HEK293 (cell line): Measurements from ENCODE around the gene OSBP2.

ENCODE experiments used
- CTCF ChIA-PET: fragments of 350-600 bp; formaldehyde crosslinking; extraction: SDS; loops from one replicate; lab custom pipeline; 2021; ENCODE audit warnings: antibody characterized with exemption; lab: Yijun Ruan, JAX
- POLR2A ChIA-PET: fragments of 300-600 bp; formaldehyde crosslinking; extraction: SDS; loops from one replicate; lab custom pipeline; 2020; ENCODE audit warnings: antibody characterized with exemption, inconsistent platforms; lab: Yijun Ruan, JAX
- H3K27ac ChIP-seq: fragments of 200-500 bp; sonication (Bioruptor generic); 2 replicates; pipeline ENCODE4 v1.5.1; 2014; ENCODE audit warnings: low read depth, low read length, control low read depth, inconsistent platforms; ENCODE audit errors: extremely low read depth
- H3K36me3 ChIP-seq, 2 experiments: fragments of 200-500 bp in 1 of 2; sonication (Bioruptor generic) in 1 of 2; 1 replicate in 1 of 2; 2 replicates in 1 of 2; pipeline ENCODE4 v1.5.1; 2014 to 2017; ENCODE audit warnings: inconsistent platforms in 2 of 2, low read length in 2 of 2; ENCODE audit not compliant: control insufficient read depth in 2 of 2, insufficient read depth in 1 of 2
- H3K4me1 ChIP-seq: fragments of 200-500 bp; sonication (Bioruptor generic); 2 replicates; pipeline ENCODE4 v1.5.1; 2014; ENCODE audit warnings: mild to moderate bottlenecking, low read length, inconsistent platforms; ENCODE audit not compliant: control insufficient read depth, insufficient read depth
- H3K4me3 ChIP-seq: 2 replicates; pipeline ENCODE4 v1.5.1; 2011; ENCODE audit warnings: low read depth, mild to moderate bottlenecking, control low read depth, low read length, moderate library complexity
- H3K9me3 ChIP-seq: fragments of 200-500 bp; sonication (Bioruptor generic); 2 replicates; pipeline ENCODE4 v1.5.1; 2014; ENCODE audit warnings: low read depth, low read length, inconsistent platforms; ENCODE audit not compliant: control insufficient read depth, insufficient read depth
- INSM2 ChIP-seq: fragments of 450-650 bp; formaldehyde crosslinking; IDR thresholded peaks from 2 replicates; pipeline ENCODE4 v1.5.1; 2016; ENCODE audit warnings: missing biosample characterization, missing genetic modification characterization
- KLF17 ChIP-seq: fragments of 450-650 bp; formaldehyde crosslinking; IDR thresholded peaks from 2 replicates; pipeline ENCODE4 v1.5.1; 2016; ENCODE audit warnings: missing biosample characterization, missing genetic modification characterization
- REST ChIP-seq: fragments of 450-650 bp; formaldehyde crosslinking; IDR thresholded peaks from 2 replicates; pipeline ENCODE4 v1.5.1; 2016; ENCODE audit warnings: missing biosample characterization, missing genetic modification characterization
- ZBTB20 ChIP-seq: fragments of 450-650 bp; formaldehyde crosslinking; IDR thresholded peaks from 2 replicates; pipeline ENCODE4 v1.5.1; 2016; ENCODE audit warnings: missing biosample characterization, missing genetic modification characterization
- ZBTB21 ChIP-seq: fragments of 450-650 bp; formaldehyde crosslinking; IDR thresholded peaks from 2 replicates; pipeline ENCODE4 v1.5.1; 2017; ENCODE audit warnings: missing biosample characterization, missing genetic modification characterization
- ZBTB44 ChIP-seq: fragments of 450-650 bp; IDR thresholded peaks from 2 replicates; pipeline ENCODE4 v1.5.1; 2018; ENCODE audit warnings: missing biosample characterization, mild to moderate bottlenecking, missing genetic modification characterization
- ZBTB8A ChIP-seq: fragments of 450-650 bp; formaldehyde crosslinking; IDR thresholded peaks from 2 replicates; pipeline ENCODE4 v1.5.1; 2016; ENCODE audit warnings: missing biosample characterization, missing genetic modification characterization
- ZNF292 ChIP-seq: fragments of 450-650 bp; formaldehyde crosslinking; IDR thresholded peaks from 2 replicates; pipeline ENCODE4 v1.5.1; 2016; ENCODE audit warnings: low read depth, missing biosample characterization, missing genetic modification characterization, borderline replicate concordance
- ZNF394 ChIP-seq: fragments of 450-650 bp; formaldehyde crosslinking; IDR thresholded peaks from 2 replicates; pipeline ENCODE4 v1.5.1; 2016; ENCODE audit warnings: missing biosample characterization, missing genetic modification characterization, mild to moderate bottlenecking, moderate library complexity, borderline replicate concordance
- ZNF518A ChIP-seq: fragments of 450-650 bp; formaldehyde crosslinking; conservative IDR thresholded peaks from 2 replicates; pipeline ENCODE4 v1.5.1; 2016; ENCODE audit warnings: low read depth, missing biosample characterization, missing genetic modification characterization
- ZNF529 ChIP-seq: fragments of 450-650 bp; formaldehyde crosslinking; IDR thresholded peaks from 2 replicates; pipeline ENCODE4 v1.5.1; 2017; ENCODE audit warnings: missing genetic modification characterization, missing biosample characterization; ENCODE audit not compliant: insufficient replicate concordance
- ZNF560 ChIP-seq: fragments of 450-650 bp; formaldehyde crosslinking; IDR thresholded peaks from 2 replicates; pipeline ENCODE4 v1.5.1; 2017; ENCODE audit warnings: missing biosample characterization, missing genetic modification characterization, borderline replicate concordance
- ZNF571 ChIP-seq: fragments of 450-650 bp; formaldehyde crosslinking; IDR thresholded peaks from 2 replicates; pipeline ENCODE4 v1.5.0; 2017; ENCODE audit warnings: missing biosample characterization, missing genetic modification characterization
- ZNF585B ChIP-seq: fragments of 450-650 bp; formaldehyde crosslinking; IDR thresholded peaks from 2 replicates; pipeline ENCODE4 v1.5.1; 2016; ENCODE audit warnings: missing biosample characterization, missing genetic modification characterization

OSBP2 gene

GRCh38 chr22:30864441-30865420, 170.1 kb downstream of the OSBP2 start:
- no peaks in the 10 kb centered on the region for H3K4me1 ChIP-seq

More at GRCh38 chr22:30864441-30865420, 170.1 kb downstream of the OSBP2 start:
- TF ChIP-seq ZNF585B (tag by site-specific recombination): no peak
- no peak for TF ChIP-seq ZBTB20 (tag by site-specific recombination)
- TF ChIP-seq KLF17 (tag by site-specific recombination): no peak
- TF ChIP-seq ZNF560 (tag by site-specific recombination): no peak
- no peak for TF ChIP-seq ZNF292
- no peak for TF ChIP-seq REST (tag by site-specific recombination)
- TF ChIP-seq ZNF529: no peak
- TF ChIP-seq ZBTB44 (tag by site-specific recombination): no peak
- no peak for TF ChIP-seq ZBTB21
- TF ChIP-seq ZNF571 (tag by site-specific recombination): no peak
- TF ChIP-seq ZNF518A: no peak
- TF ChIP-seq ZBTB8A (tag by site-specific recombination): no peak
- TF ChIP-seq ZNF394 (tag by site-specific recombination): no peak
- TF ChIP-seq INSM2 (tag by site-specific recombination): no peak
- H3K27ac ChIP-seq: no peak overlapping the region
- H3K36me3 ChIP-seq: no peaks in the 10 kb centered on the region
- H3K9me3 ChIP-seq: no peaks in the 10 kb centered on the region
- ChIA-PET POLR2A (no interaction called here), CTCF (interaction anchor here (0.5 to 0.7 kb wide), 2 partner anchors 55 to 227 kb away, joined by 3 read pairs; no protein-coding TSS in a partner anchor)
- no peak overlapping the region for H3K4me3 ChIP-seq
